Ovary (tissue), 3 donors: ENCODE data around the gene TM7SF2.

Experiments
- EP300 ChIP-seq: sonication (generic); formaldehyde crosslinking; IDR thresholded peaks from one replicate; pipeline ENCODE4 v1.6.1; 2017; ENCODE audit warnings: antibody characterized with exemption
- POLR2A ChIP-seq: fragments of 450-650 bp; IDR thresholded peaks from one replicate; pipeline ENCODE4 v1.6.1; 2017; ENCODE audit warnings: antibody characterized with exemption, mild to moderate bottlenecking, moderate library complexity
- TF ChIP-seq, protein P1 (sequence below), 3 donors: fragments of 450-650 bp in 2 of 3; fragments of 200-600 bp in 1 of 3; IDR thresholded peaks; one replicate each; pipeline versions ENCODE4 v1.5.1 to v1.8.0; 2016 to 2022; ENCODE audit warnings: antibody characterized with exemption in 3 of 3, mild to moderate bottlenecking in 1 of 3
- donor health status: DM: no; HTN: no; CAD: no.

DNA sequence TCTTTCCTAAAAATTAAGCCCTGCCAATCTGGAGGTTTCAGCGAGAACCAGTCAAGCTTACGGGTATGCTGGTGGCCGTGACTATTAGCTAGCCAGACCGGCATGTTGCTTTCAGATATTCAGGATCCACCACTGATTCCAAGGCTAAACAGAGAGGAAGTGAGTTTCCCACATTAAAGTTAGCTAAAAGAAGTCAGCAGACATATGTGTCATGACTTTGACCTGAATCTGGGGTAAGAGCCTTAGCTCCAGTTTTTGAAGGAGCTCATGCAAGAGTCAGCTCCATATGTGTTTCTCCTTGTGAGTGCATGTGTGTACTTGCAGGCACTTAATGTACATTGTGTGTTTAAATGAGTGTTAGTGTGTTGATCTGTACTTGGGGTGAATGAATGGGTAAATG, 26.2 kb upstream of the TM7SF2 start:
- TF ChIP-seq EP300 (no peak), POLR2A (no peak)
- TF ChIP-seq, protein P1, sequence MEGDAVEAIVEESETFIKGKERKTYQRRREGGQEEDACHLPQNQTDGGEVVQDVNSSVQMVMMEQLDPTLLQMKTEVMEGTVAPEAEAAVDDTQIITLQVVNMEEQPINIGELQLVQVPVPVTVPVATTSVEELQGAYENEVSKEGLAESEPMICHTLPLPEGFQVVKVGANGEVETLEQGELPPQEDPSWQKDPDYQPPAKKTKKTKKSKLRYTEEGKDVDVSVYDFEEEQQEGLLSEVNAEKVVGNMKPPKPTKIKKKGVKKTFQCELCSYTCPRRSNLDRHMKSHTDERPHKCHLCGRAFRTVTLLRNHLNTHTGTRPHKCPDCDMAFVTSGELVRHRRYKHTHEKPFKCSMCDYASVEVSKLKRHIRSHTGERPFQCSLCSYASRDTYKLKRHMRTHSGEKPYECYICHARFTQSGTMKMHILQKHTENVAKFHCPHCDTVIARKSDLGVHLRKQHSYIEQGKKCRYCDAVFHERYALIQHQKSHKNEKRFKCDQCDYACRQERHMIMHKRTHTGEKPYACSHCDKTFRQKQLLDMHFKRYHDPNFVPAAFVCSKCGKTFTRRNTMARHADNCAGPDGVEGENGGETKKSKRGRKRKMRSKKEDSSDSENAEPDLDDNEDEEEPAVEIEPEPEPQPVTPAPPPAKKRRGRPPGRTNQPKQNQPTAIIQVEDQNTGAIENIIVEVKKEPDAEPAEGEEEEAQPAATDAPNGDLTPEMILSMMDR (IDR thresholded peaks at IDR 0.05): no peak
